Measurements from ENCODE around the gene DAP. TPM values are rescaled to one million over a fixed set of nuclear protein-coding genes. Genes with fewer than 3 reads are reported as not detected.

Gene DAP
- total and polyA plus RNA-seq, 2 donors (not counting 1 experiment from before 2014, with no cell fraction given), result 56.6 to 158 TPM

GRCh38 chr5:10772901-10773585 is 12.0 kb upstream of the DAP start:
- TF ChIP-seq CTCF (conservative IDR thresholded peaks at IDR 0.05 in 1 of 2, IDR thresholded peaks at IDR 0.05 in 1 of 2; ENCODE audit: low read depth in 1 of 2, low read length in 2 of 2) (no peak), EZH2 (IDR thresholded peaks at IDR 0.05; ENCODE audit: low read length, missing control alignments) (no peak)
- Histone ChIP-seq H3K27ac (ENCODE audit: insufficient read depth, low read length) (no peak overlapping the region), H3K79me2 (ENCODE audit: control insufficient read depth, insufficient read depth, low read length) (no peaks in the 10 kb centered on the region), H3K4me3 (replicated peaks in 1 of 4; ENCODE audit: control extremely low read depth in 1 of 4, insufficient read depth in 1 of 4, low read depth in 3 of 4, low read length in 4 of 4) (no peak overlapping the region), H3K9ac (ENCODE audit: insufficient read depth, low read length) (no peak overlapping the region), H3K4me1 (ENCODE audit: control insufficient read depth, extremely low read depth, insufficient read depth, low read length) (no peaks in the 10 kb centered on the region), H3K27me3 (ENCODE audit: control insufficient read depth, insufficient read depth, low read length) (no peaks in the 10 kb centered on the region), H3K36me3 (ENCODE audit: control insufficient read depth, insufficient read depth, low read length) (no peaks in the 10 kb centered on the region), H3K4me2 (ENCODE audit: extremely low read depth, insufficient read depth, low read length) (no peak overlapping the region), H2AFZ (ENCODE audit: low read length) (no peak overlapping the region), H3K9me3 (ENCODE audit: control insufficient read depth, insufficient read depth, low read depth, low read length) (no peaks in the 10 kb centered on the region), H4K20me1 (ENCODE audit: control insufficient read depth, extremely low read depth, insufficient read depth, low read length) (no peaks in the 10 kb centered on the region)
- DNase-seq (ENCODE audit: low read depth in 2 of 2), result no peak

- no peaks in the 10 kb centered on the region for H3K36me3 ChIP-seq (ENCODE audit: control insufficient read depth, insufficient read depth, low read length)
Measured at GRCh38 chr5:10768328-10768899, 7.4 kb upstream of the DAP start.

More at GRCh38 chr5:10768328-10768899, 7.4 kb upstream of the DAP start:
- no peak overlapping the region for H2AFZ ChIP-seq (ENCODE audit: low read length)
- no peaks in the 10 kb centered on the region for H3K79me2 ChIP-seq (ENCODE audit: control insufficient read depth, insufficient read depth, low read length)
- no peak overlapping the region for H3K4me3 ChIP-seq (replicated peaks in 1 of 4; ENCODE audit: control extremely low read depth in 1 of 4, insufficient read depth in 1 of 4, low read depth in 3 of 4, low read length in 4 of 4)
- H3K9ac ChIP-seq (ENCODE audit: insufficient read depth, low read length), result no peak overlapping the region
- H4K20me1 ChIP-seq (ENCODE audit: control insufficient read depth, extremely low read depth, insufficient read depth, low read length), result no peaks in the 10 kb centered on the region
- TF ChIP-seq CTCF (conservative IDR thresholded peaks at IDR 0.05 in 1 of 2, IDR thresholded peaks at IDR 0.05 in 1 of 2; ENCODE audit: low read depth in 1 of 2, low read length in 2 of 2) (no peak), EZH2 (IDR thresholded peaks at IDR 0.05; ENCODE audit: low read length, missing control alignments) (no peak)
- no peaks in the 10 kb centered on the region for H3K4me1 ChIP-seq (ENCODE audit: control insufficient read depth, extremely low read depth, insufficient read depth, low read length)
- H3K27me3 ChIP-seq (ENCODE audit: control insufficient read depth, insufficient read depth, low read length), result no peaks in the 10 kb centered on the region
- no peak overlapping the region for H3K27ac ChIP-seq (ENCODE audit: insufficient read depth, low read length)
- H3K9me3 ChIP-seq (ENCODE audit: control insufficient read depth, insufficient read depth, low read depth, low read length), result no peaks in the 10 kb centered on the region
- no peak for DNase-seq (ENCODE audit: low read depth in 2 of 2)
- H3K4me2 ChIP-seq (ENCODE audit: extremely low read depth, insufficient read depth, low read length), result no peak overlapping the region

Data from fibroblast of lung (primary cell).